ENCODE data around the gene PRMT3.

DNA sequence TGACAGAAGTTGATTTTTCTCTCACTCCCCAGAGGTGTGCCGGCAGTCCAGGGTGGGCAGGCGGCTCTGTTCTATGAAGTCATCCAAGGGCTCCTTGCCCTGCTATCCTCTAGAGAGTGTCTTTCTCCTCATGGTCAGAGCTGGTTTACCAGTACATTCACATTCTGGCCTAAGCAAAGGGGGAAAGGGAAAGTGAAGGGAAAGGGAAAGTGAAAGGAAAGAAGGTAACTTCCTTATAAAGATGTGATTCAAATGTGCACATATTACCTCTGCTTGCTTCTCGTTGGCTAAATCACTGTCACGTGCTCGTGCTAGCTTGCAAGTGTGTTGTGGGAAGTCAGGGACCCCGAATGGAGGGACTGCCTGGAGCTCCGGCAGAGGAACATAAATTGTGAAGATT, 26.9 kb upstream of the PRMT3 start:
- TF ChIP-seq, protein P1, sequence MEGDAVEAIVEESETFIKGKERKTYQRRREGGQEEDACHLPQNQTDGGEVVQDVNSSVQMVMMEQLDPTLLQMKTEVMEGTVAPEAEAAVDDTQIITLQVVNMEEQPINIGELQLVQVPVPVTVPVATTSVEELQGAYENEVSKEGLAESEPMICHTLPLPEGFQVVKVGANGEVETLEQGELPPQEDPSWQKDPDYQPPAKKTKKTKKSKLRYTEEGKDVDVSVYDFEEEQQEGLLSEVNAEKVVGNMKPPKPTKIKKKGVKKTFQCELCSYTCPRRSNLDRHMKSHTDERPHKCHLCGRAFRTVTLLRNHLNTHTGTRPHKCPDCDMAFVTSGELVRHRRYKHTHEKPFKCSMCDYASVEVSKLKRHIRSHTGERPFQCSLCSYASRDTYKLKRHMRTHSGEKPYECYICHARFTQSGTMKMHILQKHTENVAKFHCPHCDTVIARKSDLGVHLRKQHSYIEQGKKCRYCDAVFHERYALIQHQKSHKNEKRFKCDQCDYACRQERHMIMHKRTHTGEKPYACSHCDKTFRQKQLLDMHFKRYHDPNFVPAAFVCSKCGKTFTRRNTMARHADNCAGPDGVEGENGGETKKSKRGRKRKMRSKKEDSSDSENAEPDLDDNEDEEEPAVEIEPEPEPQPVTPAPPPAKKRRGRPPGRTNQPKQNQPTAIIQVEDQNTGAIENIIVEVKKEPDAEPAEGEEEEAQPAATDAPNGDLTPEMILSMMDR (IDR thresholded peaks at IDR 0.05) = no peak
- TF ChIP-seq EZH2 (IDR thresholded peaks at IDR 0.05; ENCODE audit: borderline replicate concordance, insufficient read depth, low read depth, low read length, poor library complexity, severe bottlenecking) = no peak
